Spinal cord (tissue), 10 donors: Measurements from ENCODE around the gene FIGLA. TPM values are rescaled to one million over a fixed set of nuclear protein-coding genes. Genes with fewer than 3 reads are reported as not detected.
A peak's percentile ranks its signal among the peaks of the same experiment; 100 is the strongest.

Source experiments
- DNase-seq, 6 donors: peaks; one replicate each; pipeline versions ENCODE4 v3.0.0 to v3.0.0-alpha.2; 2013 to 2015; ENCODE audit warnings: low spot score in 6 of 6, low read depth in 4 of 6
- H3K27ac ChIP-seq: one replicate; pipeline ENCODE4 v1.5.1; 2013; ENCODE audit warnings: low read depth, low read length, control low read depth
- H3K27me3 ChIP-seq: one replicate; pipeline ENCODE4 v1.6.1; 2013; ENCODE audit warnings: low read length; ENCODE audit not compliant: control insufficient read depth, insufficient read depth
- H3K36me3 ChIP-seq: one replicate; pipeline ENCODE4 v1.6.1; 2013; ENCODE audit warnings: low read length; ENCODE audit not compliant: control insufficient read depth, insufficient read depth
- H3K4me1 ChIP-seq: one replicate; pipeline ENCODE4 v1.6.1; 2013; ENCODE audit warnings: low read length; ENCODE audit not compliant: control insufficient read depth, insufficient read depth
- H3K4me3 ChIP-seq: one replicate; pipeline ENCODE4 v1.5.1; 2013; ENCODE audit warnings: low read depth, low read length, control low read depth
- H3K9me3 ChIP-seq: one replicate; pipeline ENCODE4 v1.6.1; 2013; ENCODE audit warnings: low read length; ENCODE audit not compliant: control insufficient read depth, insufficient read depth
- WGBS: methylation state at CpG from one replicate; pipeline ENCODE4 v1.1.5; 2013; ENCODE audit warnings: missing lambda C conversion rate; ENCODE audit not compliant: insufficient coverage; 5-methylcytosine and 5-hydroxymethylcytosine counted together
- long read RNA-seq, 4 donors: transcript quantifications; one replicate each; lab custom pipeline, GENCODE V29; 2026
- polyA plus RNA-seq, 2 donors: library from polyadenylated mRNA; unstranded; fragments of 120-200 nt; gene quantifications; one replicate each; pipeline ENCODE4 v1.2.1, GENCODE V29; 2013; ENCODE audit not compliant: insufficient read length in 2 of 2
- total RNA-seq, 2 donors: library from RNA; depleted of rRNA in 1 of 2; stranded (reverse); fragments of 120-200 nt in 1 of 2; fragments of >200 nt in 1 of 2; gene quantifications; one replicate each; pipeline versions ENCODE4 v1.2.3 to v1.2.4, GENCODE V29; 2013 to 2014
- donor health status: healthy.

The FIGLA gene
- total RNA-seq (not detected), polyA plus RNA-seq (not detected)
- long read RNA-seq, donor 1, result 0 reads
- long read RNA-seq, donor 2, result 0 reads
- long read RNA-seq, donor 3, result 0 reads
- long read RNA-seq, donor 4, result 0 reads

- Histone ChIP-seq H3K4me1 (peaks cover 15% of the 10 kb centered on the region), H3K27me3 (peaks cover 50% of the 10 kb centered on the region), H3K9me3 (no peaks in the 10 kb centered on the region), H3K36me3 (no peaks in the 10 kb centered on the region), H3K27ac (no peak within 1 kb of the TSS), H3K4me3 (peak within 1 kb of the TSS; percentile 24)
- no peak for DNase-seq
- WGBS, result under 1% methylated on average over 67 of the region's 69 CpGs
Measured at GRCh38 chr2:70790136-70790828, at the start of gene FIGLA. FIGLA (minus strand) TSS chr2:70790643; CDS start chr2:70790638, 5 bp downstream.

GRCh38 chr2:70837980-70838925 is 47.8 kb upstream of the FIGLA start:
- Histone ChIP-seq H3K27me3 (no peaks in the 10 kb centered on the region), H3K9me3 (no peaks in the 10 kb centered on the region), H3K27ac (no peak overlapping the region), H3K36me3 (no peaks in the 10 kb centered on the region), H3K4me1 (no peaks in the 10 kb centered on the region), H3K4me3 (no peak overlapping the region)
- 93% methylated on average over 9 of the region's 10 CpGs for WGBS
- DNase-seq, result no peak

GRCh38 chr2:70835643-70836042 is 45.2 kb upstream of the FIGLA start, which contains the start of gene CD207:
CD207 (minus strand) TSS chr2:70835816; CDS start chr2:70835776, 40 bp downstream.
- Histone ChIP-seq H3K9me3 (no peaks in the 10 kb centered on the region), H3K4me3 (no peak within 1 kb of the TSS), H3K4me1 (no peaks in the 10 kb centered on the region), H3K36me3 (no peaks in the 10 kb centered on the region), H3K27me3 (no peaks in the 10 kb centered on the region), H3K27ac (no peak within 1 kb of the TSS)
- WGBS, result 85% methylated on average over 3 of the region's 4 CpGs
- DNase-seq, result no peak

- Histone ChIP-seq H3K4me1 (no peaks in the 10 kb centered on the region), H3K27me3 (no peaks in the 10 kb centered on the region), H3K4me3 (no peak overlapping the region), H3K27ac (no peak overlapping the region), H3K36me3 (no peaks in the 10 kb centered on the region), H3K9me3 (no peaks in the 10 kb centered on the region)
- no peak for DNase-seq
- 85% methylated on average over 3 of the region's 4 CpGs for WGBS
Measured at GRCh38 chr2:70834881-70835280, 44.4 kb upstream of the FIGLA start.

- Histone ChIP-seq H3K9me3 (no peaks in the 10 kb centered on the region), H3K4me3 (no peak overlapping the region), H3K36me3 (no peaks in the 10 kb centered on the region), H3K27ac (no peak overlapping the region), H3K27me3 (no peaks in the 10 kb centered on the region), H3K4me1 (no peaks in the 10 kb centered on the region)
- DNase-seq, result no peak
- no CpG with 5 or more reads among the region's 2 CpGs for WGBS
Measured at GRCh38 chr2:70834106-70834505, 43.7 kb upstream of the FIGLA start.

- Histone ChIP-seq H3K9me3 (no peaks in the 10 kb centered on the region), H3K4me1 (no peaks in the 10 kb centered on the region), H3K27ac (no peak overlapping the region), H3K36me3 (no peaks in the 10 kb centered on the region), H3K27me3 (no peaks in the 10 kb centered on the region), H3K4me3 (no peak overlapping the region)
- DNase-seq, result no peak
- 0% methylated on average over 1 of the region's 1 CpG for WGBS
Measured at GRCh38 chr2:70833246-70833645, 42.8 kb upstream of the FIGLA start.

GRCh38 chr2:70832386-70832785 is 41.9 kb upstream of the FIGLA start:
- Histone ChIP-seq H3K4me1 (no peaks in the 10 kb centered on the region), H3K9me3 (no peaks in the 10 kb centered on the region), H3K27me3 (no peaks in the 10 kb centered on the region), H3K36me3 (no peaks in the 10 kb centered on the region), H3K27ac (no peak overlapping the region), H3K4me3 (no peak overlapping the region)
- WGBS, result 100% methylated on average over 1 of the region's 2 CpGs
- no peak for DNase-seq

- H3K36me3 ChIP-seq, result no peaks in the 10 kb centered on the region
- no peak overlapping the region for H3K27ac ChIP-seq
- H3K9me3 ChIP-seq, result no peaks in the 10 kb centered on the region
- no peaks in the 10 kb centered on the region for H3K27me3 ChIP-seq
- DNase-seq, result no peak
- 95% methylated on average over 6 of the region's 6 CpGs for WGBS
- no peaks in the 10 kb centered on the region for H3K4me1 ChIP-seq
- no peak overlapping the region for H3K4me3 ChIP-seq
Measured at GRCh38 chr2:70831861-70832260, 41.4 kb upstream of the FIGLA start.

- WGBS, result 86% methylated on average over 5 of the region's 5 CpGs
- peak in 2 of 6 donors; percentile 8 to 27 for DNase-seq
- H3K9me3 ChIP-seq, result no peaks in the 10 kb centered on the region
- no peaks in the 10 kb centered on the region for H3K27me3 ChIP-seq
- no peaks in the 10 kb centered on the region for H3K36me3 ChIP-seq
- H3K4me3 ChIP-seq, result no peak overlapping the region
- no peak overlapping the region for H3K27ac ChIP-seq
- no peaks in the 10 kb centered on the region for H3K4me1 ChIP-seq
Measured at GRCh38 chr2:70830366-70830765, 39.9 kb upstream of the FIGLA start.
